Left ventricle myocardium superior (tissue), 1 donor: Measurements from ENCODE around the gene MTMR12. TPM values are rescaled to one million over a fixed set of nuclear protein-coding genes. Genes with fewer than 3 reads are reported as not detected.

ENCODE experiments used
- ATAC-seq: fragments of 200-7000 bp; cut with Tn5 transposase; one replicate; pipeline ENCODE4 v1.9.1; 2020; ENCODE audit warnings: mild to moderate bottlenecking, moderate library complexity
- DNase-seq: peaks from one replicate; pipeline ENCODE4 v3.0.0-alpha.2; 2020
- intact Hi-C: fragments of 100-400 bp; cut with micrococcal nuclease; formaldehyde crosslinking; loops from one replicate; pipeline ENCODE4 v1.11.0; 2022
- total RNA-seq: library from RNA; stranded (reverse); fragmentation: NEBNext Ultra II Directional; extraction: Animal tissue kit (Norgen Biotek cat#: 25700); gene quantifications from one replicate; pipeline ENCODE4 v1.2.1, GENCODE V29; 2021
- donor health status: DM: no; HTN: yes; CAD: no; lungs with severe emphysema.

Gene MTMR12
- total RNA-seq, 1 donor from 2014 or later, result 17.4 TPM

DNA sequence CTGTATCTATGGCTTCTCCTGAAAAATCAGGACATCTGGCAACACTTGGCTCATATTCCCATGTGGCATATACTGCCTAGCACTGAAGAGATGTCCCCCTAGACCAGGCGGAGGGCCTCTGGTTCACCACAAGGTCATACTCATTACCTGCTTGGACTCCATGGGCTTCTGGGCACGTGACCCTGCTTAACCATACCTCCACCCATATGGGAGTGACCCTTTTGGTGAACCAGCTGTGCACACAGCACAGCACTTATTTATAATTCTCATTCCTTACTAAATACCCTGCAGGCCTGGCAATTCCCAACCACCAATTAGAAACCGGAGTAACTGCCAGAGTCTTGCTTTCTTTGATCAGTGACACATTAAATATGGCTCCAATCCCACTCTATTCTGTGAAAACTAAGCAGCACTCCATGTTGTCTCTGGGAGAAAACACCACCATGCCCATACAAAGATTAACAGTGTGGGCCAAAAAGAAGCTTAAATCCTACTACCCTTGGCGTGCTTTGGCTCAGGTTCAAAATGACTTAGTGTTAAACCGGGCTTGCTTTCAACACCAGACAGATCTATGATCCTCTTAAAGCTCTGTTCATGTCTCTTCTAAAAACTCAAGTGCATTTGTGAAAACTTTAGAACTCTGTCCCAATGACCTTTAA is 57.7 kb downstream of the MTMR12 start:
- DNase-seq (no peak), ATAC-seq (peak; percentile 89)
- intact Hi-C loops, result no loop called here

DNA sequence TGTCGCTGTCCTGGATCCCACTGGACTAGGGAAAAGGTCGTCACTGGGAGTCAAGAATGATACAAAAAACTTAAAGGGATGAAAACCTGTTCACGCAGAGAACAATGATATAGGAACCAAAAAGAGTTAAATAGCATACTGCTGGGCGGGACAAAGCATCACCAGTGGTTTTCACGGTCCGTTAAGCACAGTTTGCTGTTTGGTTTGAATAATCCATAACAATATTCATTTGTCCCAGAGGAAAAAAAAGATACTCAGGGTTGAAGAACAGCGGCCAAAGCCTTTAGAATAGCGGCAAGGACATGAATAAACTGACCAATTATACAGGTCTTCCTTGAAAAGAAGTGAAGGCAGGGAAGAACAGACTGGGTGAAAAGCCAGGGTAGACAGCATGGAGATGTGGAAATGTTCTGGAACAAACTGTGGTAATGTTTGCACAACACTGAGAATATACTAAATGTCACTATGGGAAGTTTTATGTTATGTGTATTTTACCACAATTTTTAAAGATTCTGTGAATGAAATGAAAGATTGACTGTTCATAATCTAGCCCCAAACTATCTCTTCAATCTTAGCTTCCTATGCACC is 60.8 kb downstream of the MTMR12 start:
- no peak for ATAC-seq
- DNase-seq, result no peak
- intact Hi-C loops, result no loop called here

DNA sequence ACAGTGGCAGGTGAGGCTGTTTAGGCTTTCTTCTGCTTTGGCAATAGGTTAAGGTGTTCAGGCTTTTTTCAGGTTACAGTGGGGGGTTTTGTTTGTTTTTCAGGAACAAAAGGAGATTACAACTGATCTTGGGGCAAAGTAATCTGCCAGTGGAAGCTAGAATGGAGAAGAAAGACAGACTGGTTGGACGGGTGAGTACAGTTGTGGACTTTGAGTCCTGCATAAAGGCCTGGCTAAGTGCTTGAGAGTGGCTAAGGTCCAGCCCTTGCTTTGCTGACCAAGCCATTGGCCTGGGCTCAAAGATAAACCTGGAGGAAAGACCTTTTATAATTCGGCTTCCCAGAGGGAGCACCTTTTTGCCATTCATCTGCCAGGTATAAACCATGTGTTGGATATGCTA is 63.1 kb downstream of the MTMR12 start:
- no peak for DNase-seq
- ATAC-seq, result no peak
- intact Hi-C loops, result no loop called here

DNA sequence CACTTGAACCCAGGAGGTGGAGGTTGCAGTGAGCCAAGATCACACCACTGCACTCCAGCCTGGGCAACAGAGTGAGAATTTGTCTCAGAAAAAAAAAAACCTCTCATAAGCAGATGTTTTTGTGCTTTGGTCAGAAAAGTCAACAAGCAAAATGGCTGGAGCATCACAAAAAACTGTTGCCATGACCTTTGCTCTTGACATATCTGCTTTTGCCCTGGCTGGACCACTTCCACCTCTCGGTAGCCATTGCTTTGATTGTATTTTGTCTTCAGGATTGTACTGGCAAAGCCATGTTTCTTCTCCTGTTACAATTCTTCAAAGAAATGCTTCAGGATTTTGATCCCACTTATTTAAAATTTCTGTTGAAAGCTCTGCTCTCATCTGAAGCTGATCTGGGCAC is 67.0 kb downstream of the MTMR12 start:
- intact Hi-C loops, result no loop called here
- no peak for DNase-seq
- no peak for ATAC-seq

DNA sequence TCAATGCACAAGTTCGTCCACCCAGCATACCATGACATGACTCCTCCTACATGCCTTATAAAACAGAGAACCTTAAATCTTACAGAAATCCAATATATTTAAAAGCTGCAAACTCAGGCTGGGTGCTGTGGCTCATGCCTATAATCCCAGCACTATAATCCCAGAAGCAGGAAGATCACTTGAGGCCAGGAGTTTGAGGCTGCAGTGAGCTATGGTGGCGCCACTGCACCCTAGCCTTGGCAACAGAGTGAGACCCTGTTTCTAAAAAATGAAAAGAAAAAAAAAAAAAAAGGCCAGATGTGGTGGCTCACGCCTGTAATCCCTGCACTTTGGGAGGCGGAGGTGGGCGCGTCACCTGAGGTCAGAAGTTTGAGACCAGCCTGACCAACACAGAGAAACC is 68.7 kb downstream of the MTMR12 start:
- intact Hi-C loops, result loop anchor here (5.0 kb wide), 1 partner anchor 98 kb away; no protein-coding TSS in a partner anchor
- ATAC-seq (no peak), DNase-seq (no peak)

DNA sequence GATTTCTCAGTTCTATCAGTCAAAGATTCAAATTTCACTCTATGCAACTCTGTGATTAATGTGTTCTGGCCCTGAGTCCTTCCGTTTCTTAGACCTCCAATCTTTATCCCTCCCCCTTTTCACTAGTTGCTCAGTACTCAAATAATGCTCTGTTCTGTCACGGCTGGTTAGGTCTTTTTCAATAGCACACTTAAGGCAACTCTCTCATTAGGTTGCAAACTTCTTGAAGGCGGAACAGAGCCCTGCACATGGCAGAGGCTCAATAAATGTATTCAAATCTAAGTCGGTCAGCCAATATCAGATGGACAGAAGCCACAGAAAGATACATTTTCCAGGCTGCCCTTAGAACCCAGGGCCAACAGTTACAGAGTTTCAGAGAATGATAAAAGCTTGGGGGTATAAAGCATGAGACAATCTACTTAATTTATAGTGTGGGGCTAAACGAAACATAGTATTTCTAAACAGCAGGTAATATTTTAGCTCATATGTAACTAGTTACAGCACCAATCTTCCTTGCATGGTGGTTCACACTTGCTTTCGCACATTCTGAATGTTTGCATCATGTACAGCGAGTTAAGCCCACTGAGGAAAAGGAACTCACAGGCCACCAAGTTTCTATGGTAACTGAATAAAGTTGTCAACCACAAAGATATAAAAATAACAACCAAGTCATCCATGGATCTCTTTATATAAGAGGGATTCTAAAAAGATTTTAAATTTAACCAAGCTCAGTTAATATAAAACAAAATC is 71.5 kb downstream of the MTMR12 start:
- DNase-seq, result no peak
- no peak for ATAC-seq
- intact Hi-C loops, result loop anchor here (5.0 kb wide), 1 partner anchor 101 kb away; no protein-coding TSS in a partner anchor

DNA sequence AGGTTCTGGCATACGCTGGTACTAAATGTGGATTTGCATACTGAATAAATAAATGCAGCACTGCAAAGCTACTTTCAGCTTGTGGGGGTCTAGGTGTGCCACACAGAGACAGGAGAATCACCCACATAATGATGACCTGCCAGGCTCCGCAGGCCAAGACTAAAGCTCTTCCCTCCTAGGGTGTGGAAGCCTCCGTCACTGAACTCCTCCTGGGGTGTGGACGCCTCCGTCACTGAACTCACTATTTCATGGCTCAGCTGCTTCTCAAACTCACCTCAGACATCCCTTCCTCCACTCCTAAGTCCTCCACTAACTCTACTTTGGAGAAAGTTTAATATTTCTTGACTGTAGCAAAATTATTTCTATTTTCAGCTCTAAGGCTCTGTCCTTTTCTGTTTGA is 73.4 kb downstream of the MTMR12 start:
- intact Hi-C loops, result no loop called here
- ATAC-seq (no peak), DNase-seq (no peak)

DNA sequence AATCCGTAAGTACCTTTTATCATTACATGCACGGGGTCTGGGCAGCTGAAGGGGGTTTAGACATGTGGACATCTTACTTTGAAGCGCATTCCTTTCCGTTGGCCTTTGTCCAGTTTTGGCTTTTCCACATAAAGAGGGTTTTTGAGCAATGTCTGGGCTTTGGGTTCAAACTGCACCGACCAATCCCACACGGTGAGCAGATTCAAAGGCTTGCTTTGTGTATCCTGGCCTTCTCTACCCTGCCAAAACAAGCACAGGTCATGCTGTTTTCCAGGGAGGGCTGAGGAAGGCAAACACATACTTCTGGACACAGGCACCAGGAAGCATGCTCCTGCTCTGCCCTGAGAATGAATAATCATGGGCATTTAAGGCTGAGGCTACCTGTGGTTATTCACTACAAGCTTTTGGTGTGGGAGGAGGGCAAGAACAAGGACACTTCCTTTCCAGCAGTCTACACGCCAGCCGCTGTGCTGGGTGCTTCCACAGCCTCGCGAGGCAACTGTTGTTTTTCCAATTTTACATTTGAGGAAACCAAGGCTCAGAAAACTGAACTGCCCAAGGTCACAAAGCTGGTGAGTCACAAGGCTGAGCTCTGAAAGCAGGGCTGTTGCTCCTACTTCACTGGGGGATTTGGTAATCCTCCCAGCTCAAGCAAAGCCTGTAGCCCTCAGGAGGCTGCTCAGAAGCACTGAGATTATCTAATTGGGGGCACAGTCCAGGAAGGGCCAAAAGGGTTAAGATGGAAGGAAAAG is 78.9 kb downstream of the MTMR12 start:
- peak; percentile 18 for ATAC-seq
- DNase-seq, result no peak
- intact Hi-C loops, result loop anchor here (5.0 kb wide), 1 partner anchor 93 kb away; no protein-coding TSS in a partner anchor

DNA sequence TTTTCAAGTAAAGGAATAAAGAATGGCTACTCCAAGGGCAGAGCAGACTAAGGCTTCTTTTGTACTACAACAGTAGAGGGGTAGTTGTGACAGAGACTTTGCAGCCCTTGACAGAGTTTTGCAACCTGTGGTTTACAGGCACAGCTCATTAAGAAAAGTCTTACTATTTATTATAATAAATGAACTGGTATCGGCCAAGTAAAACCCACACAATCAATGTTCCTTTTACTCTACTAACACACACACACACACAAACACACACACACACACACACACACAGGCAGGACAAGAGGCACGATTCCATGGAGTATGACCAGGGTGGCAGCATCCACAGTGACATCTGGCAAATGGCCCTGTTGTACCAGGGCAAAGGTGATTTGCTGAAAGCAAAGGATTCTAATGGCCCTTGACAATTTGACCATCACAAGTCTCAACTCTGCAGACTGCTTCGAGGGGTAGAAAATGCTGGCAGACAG is 79.5 kb downstream of the MTMR12 start:
- DNase-seq (no peak), ATAC-seq (peak; percentile 24)
- intact Hi-C loops, result loop anchor here (5.0 kb wide), 1 partner anchor 94 kb away; no protein-coding TSS in a partner anchor

DNA sequence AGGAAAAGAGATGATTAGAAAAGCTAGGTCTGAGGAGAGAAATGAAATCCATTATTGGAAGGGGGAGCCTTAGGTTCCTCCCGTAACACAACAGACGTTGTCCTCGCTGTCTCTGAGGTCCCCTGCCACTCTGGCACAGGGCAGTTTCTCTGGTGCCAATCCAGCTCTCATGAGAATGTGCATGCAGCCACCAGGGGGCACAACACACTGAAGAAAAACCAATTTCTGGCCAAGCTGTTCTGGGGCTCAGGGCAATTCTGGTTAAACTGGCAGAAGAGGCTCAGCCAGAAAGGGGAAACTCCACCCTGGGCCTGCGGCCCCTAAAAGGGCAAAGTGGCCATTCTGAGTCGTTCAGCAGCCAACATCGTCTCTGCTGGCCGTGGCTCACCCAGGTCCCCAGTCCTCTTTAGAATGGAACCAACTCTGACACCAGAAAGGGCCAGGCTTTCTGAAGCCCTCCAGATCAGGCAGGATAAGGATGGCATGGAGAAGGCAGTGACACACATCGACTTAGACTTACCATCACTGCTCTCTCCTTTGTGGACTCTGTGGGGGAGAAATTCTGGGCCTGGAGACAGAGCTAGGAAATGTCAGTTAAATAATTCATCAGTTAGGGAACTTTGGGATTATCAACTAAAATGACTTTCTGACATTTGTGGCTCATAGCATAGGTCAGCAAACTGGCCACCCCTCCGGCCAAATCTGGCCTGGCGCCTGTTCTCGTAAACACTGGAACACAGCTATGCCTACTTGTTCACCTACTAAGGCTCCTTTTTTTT is 80.1 kb downstream of the MTMR12 start:
- intact Hi-C loops, result loop anchor here (5.0 kb wide), 1 partner anchor 95 kb away; no protein-coding TSS in a partner anchor
- ATAC-seq, result peak; percentile 90

DNA sequence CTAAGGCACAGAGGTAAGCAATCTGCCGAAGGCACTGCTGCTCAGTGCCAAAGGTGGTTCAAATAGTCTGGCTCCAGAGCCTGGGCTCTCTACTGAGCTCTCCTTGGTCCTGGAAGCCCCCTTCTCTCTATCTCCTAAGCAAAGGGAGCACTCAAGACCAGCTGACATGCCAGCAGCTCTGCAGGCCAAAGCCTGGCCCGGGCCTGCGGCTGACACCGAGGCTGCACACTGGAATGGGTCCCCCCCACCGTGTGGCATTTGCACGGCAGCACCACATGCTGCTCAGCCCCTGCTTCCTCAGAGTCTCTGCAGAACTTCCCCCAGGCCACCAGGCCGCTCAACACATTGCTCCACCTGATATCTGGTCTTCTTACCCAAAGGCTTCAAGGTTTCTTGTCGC is 80.8 kb downstream of the MTMR12 start:
- intact Hi-C loops, result loop anchor here (5.0 kb wide), 1 partner anchor 95 kb away; no protein-coding TSS in a partner anchor

More for the DNA sequence above, 80.1 kb downstream of the MTMR12 start:
- peak; percentile 80 for DNase-seq

DNA sequence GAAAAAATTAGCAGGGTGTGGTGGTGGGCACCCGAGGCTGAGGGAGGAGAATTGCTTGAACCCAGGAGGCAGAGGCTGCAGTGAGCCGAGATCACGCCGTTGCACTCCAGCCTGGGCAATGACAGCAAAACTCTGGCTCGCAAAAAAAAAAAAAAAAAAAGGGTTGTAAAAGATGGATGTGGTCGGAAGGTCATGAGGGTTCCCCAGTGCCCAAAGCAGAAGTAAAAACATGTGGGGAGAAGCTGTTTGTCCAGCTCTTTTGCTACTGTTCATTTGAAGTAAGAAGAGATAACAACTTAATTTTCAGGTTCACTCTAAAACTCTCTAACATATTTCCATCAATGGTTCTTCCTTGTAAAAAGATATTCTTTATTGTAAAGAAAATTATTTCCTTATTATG is 81.5 kb downstream of the MTMR12 start:
- ATAC-seq (no peak), DNase-seq (no peak)
- intact Hi-C loops, result loop anchor here (5.0 kb wide), 1 partner anchor 96 kb away; no protein-coding TSS in a partner anchor

More for the DNA sequence above, 80.8 kb downstream of the MTMR12 start:
- ATAC-seq (peak; percentile 54), DNase-seq (peak; percentile 42)

DNA sequence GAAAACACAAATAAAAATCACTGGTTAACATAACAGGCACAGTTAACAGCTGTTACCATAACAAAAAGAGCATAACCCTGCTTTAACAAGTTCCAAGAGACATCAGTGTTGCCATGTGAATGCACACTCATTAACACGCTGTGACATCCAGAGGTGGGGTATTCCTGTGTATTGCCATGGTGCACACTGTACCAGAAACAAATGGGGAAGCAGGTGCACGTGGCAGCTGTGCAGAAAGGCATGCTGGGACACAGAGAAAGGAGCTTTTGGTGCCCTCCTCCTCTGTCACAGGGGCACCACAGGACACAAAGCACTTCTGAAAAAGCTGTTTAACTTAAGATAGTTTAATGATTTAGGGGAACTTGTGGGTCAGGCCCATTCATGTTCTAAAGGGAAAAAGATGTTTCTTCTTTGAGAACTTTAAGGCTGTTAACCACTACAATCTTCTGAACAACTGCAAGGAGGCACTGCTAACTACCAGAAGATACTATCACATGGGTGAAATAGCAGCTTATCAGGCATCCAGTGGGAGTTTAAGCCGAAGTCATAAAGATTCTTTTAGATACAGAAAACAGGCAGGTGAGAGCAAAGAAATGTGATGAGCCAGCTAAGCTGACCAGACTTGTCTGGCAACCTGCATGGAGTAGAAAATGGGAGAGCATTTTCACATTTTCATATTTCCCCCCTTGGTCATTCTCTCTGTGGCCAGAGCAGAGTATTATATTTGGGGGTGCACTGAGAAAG is 82.2 kb downstream of the MTMR12 start:
- ATAC-seq, result no peak
- no peak for DNase-seq
- intact Hi-C loops, result loop anchor here (5.0 kb wide), 1 partner anchor 97 kb away; no protein-coding TSS in a partner anchor

DNA sequence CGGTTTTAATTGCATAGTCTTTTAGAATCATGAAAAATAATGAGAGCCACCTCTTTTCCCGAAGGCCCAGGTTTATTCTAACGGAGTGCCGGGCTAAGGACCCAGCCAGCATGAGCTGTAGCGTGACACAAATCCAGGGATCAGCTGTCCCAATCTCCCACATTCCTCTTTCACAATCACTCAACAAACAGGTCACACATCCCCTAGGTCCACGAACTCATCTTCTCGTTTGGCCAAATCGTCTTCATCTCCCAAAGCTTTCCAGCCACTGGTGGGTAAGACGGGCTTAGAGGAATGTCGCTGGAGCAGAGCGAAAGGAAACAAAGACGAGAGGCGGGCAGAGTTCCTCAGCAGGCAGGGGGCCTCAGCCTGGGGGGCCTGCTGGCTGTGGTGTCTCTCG is 83.2 kb downstream of the MTMR12 start:
- DNase-seq (no peak), ATAC-seq (no peak)
- intact Hi-C loops, result no loop called here

DNA sequence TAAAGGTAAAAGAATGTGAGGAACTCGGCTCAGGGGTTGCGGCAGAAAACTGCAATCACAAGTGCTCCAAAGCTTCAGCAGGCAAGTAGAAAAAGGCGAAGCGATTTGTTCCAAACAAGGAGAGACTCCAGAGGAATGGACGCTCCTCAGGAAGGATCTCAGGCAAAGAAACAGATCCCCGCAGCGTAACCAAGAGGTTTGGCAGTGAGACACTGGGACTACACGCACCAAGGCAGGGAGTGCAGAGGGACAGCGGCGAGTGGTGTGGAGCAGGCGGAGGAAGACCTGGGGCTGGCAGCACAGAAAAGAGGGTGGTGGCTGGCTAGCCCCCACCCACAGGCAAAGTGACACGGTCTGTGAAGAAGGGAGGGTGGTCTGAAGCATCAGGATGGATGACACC is 83.9 kb downstream of the MTMR12 start:
- ATAC-seq, result no peak
- no peak for DNase-seq
- intact Hi-C loops, result no loop called here

DNA sequence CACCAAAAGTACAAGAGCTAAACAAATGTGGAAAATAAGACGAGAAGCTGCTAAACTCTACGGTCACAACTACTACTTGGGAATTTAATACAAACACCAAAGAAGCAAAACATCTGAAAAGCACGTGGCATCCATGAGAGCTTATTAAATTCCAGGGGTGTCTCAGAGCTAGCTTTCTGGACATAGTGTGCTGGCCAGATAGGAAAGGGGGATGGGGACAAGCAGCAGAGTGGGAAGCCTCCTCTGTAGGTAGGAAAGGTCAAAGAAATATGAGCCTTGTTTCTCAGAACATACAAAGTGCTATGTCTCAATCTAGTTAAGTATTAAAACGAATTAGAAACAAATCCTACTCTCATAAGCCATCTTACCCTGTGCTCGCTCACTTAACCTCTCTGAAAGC is 87.3 kb downstream of the MTMR12 start:
- intact Hi-C loops, result no loop called here
- ATAC-seq, result peak; percentile 82
- no peak for DNase-seq

DNA sequence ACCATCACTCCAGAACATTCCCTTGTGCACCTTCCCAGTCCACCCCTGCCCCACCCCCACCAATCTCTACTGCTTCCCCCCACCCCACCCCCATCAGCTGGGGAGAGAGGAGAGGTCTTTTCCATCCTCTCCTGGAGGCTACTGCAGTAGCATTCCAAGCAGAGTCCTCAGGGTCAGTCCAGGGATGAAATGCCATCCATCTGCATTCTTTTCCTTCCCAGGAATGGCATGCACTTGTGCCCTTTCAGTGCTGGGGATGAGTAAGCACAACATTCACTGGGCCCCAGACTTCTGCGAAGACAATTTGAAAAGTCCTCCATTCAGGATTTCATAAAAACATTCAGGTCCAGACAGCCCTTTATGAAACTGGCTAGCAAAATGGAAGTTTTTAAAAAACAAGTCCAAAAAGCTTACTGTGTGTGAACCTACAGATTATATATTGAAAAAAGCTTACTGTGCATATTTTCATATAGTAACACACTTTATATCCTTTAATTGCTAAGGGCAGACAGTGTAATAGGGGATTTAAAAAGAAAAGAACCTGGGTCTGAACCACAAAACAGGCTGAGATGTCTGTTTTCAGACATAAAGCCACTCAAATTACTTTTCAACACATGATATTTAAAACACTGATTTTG is 88.6 kb downstream of the MTMR12 start:
- intact Hi-C loops, result no loop called here
- peak; percentile 63 for ATAC-seq
- DNase-seq, result no peak
